NCI-H2029 treated with DMSO at 0.1 percent for 48 hours (cell line): Measurements from ENCODE around the gene RAE1.
"Not testable (repeated sequence)": the region's sequence is repeated elsewhere in the genome, so short reads cannot be mapped to it uniquely, and the experiment has no call there.

Experiments
- DNase-seq: peaks from one replicate; lab custom pipeline; 2025; lab: John Stamatoyannopoulos, UW

Gene RAE1

GRCh38 chr20:57415771-57416170 lies 64.7 kb downstream of the RAE1 start:
- DNase-seq, result no peak

DNA sequence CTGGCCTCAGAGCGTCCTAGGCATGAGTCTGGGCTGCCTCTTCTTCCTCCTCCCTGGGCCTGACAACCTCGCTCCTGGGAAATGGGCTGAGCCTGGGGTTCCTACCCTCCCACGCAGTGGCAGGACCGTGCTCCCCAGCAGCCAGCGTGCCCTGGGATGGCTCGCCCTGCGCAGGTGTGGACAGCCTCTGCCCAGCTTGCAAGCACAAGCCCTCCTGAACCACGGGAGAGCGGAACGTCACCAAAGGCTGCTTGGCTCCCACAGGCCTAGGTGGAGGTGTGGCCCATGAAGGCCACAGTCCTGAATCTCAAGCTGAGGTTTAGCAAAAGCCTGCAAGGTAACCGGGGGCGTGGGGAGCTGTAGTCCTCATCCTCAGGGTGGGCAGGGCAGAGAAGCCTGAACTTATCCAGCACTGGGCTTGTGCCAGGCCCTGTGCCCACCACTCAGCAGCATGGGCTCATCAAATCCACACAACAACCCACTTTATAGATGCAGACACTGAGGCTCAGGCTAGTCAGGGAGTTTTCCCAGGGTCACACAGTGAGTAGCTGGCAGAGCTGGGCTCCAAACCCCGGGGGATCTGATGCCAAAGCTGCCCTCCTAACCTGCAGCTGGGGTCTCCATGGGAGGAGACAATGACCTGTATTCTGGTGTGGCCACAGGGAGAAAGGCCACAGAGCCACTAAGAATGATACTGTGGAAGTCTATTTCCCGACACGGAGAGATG lies 65.4 kb downstream of the RAE1 start:
- no peak for DNase-seq

GRCh38 chr20:57417051-57417689 lies 66.1 kb downstream of the RAE1 start:
- DNase-seq, result no peak

- no peak for DNase-seq
These were observed 67.0 kb downstream of the RAE1 start for GRCh38 chr20:57417830-57418780.

DNA sequence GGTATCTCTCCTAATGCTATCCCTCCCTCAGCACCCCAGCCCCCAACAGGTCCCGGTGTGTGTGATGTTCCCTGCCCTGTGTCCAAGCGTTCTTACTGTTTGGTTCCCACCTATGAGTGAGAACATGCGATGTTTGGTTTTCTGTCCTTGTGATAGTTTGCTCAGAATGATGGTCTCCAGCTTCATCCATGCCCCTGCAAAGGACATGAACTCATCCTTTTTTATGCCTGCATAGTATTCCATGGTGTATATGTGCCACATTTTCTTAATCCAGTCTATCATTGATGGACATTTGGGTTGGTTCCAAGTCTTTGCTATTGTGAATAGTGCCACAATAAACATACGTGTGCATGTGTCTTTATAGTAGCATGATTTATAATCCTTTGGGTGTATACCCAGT lies 68.4 kb downstream of the RAE1 start:
- not testable (repeated sequence) for DNase-seq

DNA sequence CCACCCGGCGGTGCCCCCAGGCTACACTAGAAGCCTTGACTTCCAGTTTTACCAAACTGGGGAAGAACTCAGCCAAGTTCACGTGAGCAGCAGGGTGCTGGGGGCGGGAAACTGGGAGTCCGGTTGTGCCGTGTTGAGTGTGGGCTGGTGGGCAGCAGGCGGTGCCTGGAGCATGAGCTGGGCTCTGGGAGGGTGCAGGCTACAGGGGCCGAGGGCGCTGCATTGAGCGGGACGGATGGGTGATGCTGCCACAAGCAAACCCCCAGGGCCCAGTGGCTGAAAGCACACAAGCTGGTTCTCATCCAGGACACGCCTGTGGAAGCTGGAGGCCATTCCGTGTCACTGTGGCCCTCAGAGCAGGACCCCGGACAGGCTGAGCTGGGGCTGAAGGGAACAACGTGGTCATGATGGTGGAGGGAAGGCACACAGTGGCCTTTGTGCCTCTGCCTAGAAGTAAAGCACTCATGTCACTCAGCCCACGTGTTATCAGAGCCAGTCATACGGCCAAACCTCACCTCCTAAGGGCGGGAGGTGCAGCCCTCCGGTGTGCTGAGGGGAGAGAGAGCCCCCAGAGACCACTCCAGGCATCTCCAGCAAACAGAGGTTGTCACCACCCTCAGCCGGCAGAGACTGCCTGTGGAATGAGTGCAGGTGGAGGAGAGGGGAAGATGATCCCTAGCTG lies 69.7 kb downstream of the RAE1 start:
- no peak for DNase-seq

- no peak for DNase-seq
These were observed 70.5 kb downstream of the RAE1 start for GRCh38 chr20:57421253-57422220.

GRCh38 chr20:57422254-57422653 lies 71.2 kb downstream of the RAE1 start:
- no peak for DNase-seq

DNA sequence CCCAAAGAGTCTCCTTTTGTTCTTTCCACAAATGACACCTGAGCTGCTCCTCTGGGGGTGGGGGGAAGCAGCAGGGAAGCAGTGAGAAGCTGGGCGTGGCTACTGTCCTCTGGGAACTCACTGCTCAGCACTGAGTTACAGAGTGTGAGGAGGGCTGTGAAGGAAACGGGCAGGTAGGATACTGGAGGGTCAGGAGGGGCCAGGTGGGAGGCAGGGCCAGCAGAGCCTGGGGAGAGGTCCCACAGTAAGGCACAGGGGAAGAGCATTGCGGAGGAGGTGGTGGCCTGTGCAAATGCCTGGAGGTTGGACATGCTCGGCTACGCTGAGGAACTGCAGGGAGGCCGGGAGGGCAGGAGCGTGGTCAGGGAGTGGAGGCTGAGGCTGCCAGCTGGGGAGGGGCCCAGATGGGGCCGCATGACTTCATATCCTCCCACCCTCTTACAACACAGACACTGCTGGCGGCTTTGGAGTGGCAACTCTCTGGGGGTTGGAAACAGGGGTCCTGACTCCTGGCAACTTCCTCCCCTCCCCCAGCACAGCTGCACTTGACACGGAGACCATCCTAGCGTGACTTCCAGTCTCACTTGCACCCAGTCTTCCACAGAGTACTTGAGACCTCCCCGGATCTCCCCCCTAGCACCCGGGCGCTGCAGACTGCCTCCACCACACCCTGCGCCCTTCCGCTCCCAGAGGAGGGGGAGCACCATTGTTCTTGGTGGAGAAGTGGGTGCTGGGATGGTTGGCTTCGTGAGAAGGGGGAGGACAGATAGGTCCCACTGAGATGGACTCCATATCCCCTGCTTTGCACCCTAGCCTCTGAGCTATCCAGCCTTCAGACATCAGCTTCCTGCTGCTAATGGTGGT lies 74.3 kb downstream of the RAE1 start:
- no peak for DNase-seq

- no peak for DNase-seq
These were observed 75.2 kb downstream of the RAE1 start for GRCh38 chr20:57426271-57426689.

DNA sequence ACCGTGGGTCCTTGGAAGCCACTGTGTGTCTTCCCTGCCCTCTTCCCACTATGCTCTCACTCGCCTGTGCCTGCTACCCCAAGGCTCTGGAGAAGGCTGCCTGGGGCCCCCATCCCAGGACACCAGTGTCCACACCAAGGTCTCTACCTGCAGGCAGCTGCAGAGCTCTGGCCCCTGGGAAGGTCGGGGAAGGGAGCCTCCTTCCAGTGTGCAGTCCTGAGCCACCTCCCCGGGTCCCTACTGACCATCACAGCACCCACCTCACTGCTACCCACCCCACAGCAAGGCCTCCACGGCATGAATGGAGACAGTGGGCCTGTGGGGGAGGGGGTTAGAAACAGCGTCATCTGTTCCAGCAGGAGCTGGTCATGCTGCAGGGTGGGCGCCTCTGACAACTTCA lies 75.8 kb downstream of the RAE1 start:
- DNase-seq, result no peak

DNA sequence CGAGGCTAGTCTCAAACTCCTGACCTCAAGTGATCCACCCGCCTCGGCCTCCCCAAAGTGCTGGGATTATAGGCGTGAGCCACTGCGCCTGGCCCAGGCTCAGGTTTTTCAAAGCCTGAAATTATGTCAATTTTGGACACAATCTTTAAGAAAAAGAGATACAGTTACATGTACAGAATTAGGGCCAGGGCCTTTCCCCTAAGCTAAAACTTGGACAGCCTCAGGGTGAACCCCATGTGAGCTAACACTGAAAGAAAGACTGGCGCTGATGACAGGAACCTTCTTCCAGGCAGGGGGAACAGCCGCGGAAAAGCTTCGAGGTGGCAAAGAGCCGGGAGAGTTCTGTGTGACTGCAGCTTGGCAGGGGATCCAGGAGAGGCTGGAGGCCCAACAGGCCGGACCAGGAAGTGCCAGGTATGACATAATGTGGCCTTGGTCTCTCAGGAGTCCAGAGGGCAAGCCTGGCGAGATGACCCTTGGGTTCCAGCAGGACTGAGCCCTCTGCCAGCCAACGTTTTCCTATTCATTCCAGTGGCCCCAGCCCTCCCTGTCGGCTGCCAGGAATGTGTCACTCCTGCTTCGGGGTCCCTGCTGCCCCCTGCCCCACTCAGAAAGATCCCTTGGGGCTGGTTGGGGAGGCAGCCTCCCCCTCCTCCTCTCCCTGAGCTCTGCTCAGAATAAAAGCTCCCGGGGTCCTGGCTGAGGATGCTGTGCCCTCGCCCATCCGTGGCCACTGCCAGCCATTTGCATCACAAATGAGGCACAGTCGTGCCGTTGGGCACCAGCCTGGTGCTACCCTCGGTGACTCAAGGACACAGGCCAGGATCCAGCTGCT lies 77.5 kb downstream of the RAE1 start:
- DNase-seq, result no peak
